ENCODE measurements around the gene GOT1. TPM values are rescaled to one million over a fixed set of nuclear protein-coding genes. Genes with fewer than 3 reads are reported as not detected.

Gene GOT1
- total and polyA plus RNA-seq, 2 donors from 2014 or later, result 73.2 to 241 TPM

DNA sequence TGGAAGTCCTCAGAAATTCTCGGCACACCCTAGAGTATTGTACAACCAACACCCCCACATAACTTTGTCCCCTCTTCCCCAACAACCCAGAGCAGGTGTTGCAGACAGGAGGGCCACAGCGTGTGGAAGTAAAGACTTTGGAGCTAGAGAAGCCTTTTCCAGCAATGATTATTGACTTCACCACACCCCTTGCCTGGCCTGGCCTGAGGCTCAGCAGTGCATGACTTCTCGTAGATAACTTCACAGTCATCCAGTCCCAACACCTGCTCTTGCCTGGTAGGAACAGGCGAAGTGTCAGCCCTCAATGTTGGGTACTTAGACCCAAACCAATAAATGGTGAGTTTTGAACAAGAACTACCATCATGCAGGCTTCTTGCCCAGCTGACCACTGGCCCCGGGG, 36.7 kb downstream of the GOT1 start:
- no peak overlapping the region for H3K4me3 ChIP-seq (ENCODE audit: low read length in 3 of 3)
- FAIRE-seq, result no peak
- no peak overlapping the region for H3K27ac ChIP-seq (ENCODE audit: low read depth in 2 of 2, low read length in 2 of 2)
- H3K27me3 ChIP-seq (ENCODE audit: control insufficient read depth, insufficient read depth, low read length), result no peaks in the 10 kb centered on the region
- peaks cover 3 to 28% (median 15%) of the 10 kb centered on the region in 3 donors for H3K36me3 ChIP-seq (ENCODE audit: control insufficient read depth in 2 of 3, insufficient read depth in 3 of 3, low read length in 3 of 3)
- H3K9ac ChIP-seq (ENCODE audit: low read length in 3 of 3), result no peak overlapping the region
- H3K9me3 ChIP-seq (ENCODE audit: control insufficient read depth in 2 of 3, insufficient read depth in 1 of 3, low read length in 3 of 3), result no peaks in the 10 kb centered on the region
- intact Hi-C loops (cut with DNase I), result loop anchor here (5.0 kb wide), 1 partner anchor 214 kb away; no protein-coding TSS in a partner anchor
- H3K4me1 ChIP-seq (ENCODE audit: control insufficient read depth in 2 of 3, insufficient read depth in 2 of 3, low read depth in 1 of 3, low read length in 3 of 3), result peaks cover 0 to 3% (median 0%) of the 10 kb centered on the region in 3 donors
- DNase-seq, result no peak
- TF ChIP-seq, protein P1, sequence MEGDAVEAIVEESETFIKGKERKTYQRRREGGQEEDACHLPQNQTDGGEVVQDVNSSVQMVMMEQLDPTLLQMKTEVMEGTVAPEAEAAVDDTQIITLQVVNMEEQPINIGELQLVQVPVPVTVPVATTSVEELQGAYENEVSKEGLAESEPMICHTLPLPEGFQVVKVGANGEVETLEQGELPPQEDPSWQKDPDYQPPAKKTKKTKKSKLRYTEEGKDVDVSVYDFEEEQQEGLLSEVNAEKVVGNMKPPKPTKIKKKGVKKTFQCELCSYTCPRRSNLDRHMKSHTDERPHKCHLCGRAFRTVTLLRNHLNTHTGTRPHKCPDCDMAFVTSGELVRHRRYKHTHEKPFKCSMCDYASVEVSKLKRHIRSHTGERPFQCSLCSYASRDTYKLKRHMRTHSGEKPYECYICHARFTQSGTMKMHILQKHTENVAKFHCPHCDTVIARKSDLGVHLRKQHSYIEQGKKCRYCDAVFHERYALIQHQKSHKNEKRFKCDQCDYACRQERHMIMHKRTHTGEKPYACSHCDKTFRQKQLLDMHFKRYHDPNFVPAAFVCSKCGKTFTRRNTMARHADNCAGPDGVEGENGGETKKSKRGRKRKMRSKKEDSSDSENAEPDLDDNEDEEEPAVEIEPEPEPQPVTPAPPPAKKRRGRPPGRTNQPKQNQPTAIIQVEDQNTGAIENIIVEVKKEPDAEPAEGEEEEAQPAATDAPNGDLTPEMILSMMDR (IDR thresholded peaks at IDR 0.05; ENCODE audit: borderline replicate concordance, extremely low read depth, insufficient read depth), result no peak

DNA sequence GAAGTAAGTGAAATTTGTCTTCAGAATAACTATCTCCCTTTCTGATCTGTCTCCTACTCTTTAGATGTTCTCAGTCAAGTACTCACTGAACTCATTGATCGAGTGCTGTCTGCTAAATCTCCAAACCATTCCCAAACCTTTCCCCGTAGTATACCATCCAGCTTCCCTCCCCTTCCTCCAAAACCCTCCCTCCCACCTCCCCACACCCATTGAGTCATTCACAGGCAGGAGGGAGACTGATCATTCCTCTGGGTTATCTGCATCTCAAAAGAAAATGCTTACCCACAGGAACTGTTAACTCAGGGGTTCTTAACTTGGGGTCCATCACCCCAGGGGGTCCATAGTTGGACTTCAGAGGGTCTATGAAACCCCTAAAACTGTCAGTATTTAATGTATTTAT, 37.4 kb downstream of the GOT1 start:
- peaks cover 3 to 22% (median 9%) of the 10 kb centered on the region in 3 donors for H3K36me3 ChIP-seq (ENCODE audit: control insufficient read depth in 2 of 3, insufficient read depth in 3 of 3, low read length in 3 of 3)
- intact Hi-C loops (cut with DNase I), result loop anchor here (5.0 kb wide), 1 partner anchor 214 kb away; no protein-coding TSS in a partner anchor

DNA sequence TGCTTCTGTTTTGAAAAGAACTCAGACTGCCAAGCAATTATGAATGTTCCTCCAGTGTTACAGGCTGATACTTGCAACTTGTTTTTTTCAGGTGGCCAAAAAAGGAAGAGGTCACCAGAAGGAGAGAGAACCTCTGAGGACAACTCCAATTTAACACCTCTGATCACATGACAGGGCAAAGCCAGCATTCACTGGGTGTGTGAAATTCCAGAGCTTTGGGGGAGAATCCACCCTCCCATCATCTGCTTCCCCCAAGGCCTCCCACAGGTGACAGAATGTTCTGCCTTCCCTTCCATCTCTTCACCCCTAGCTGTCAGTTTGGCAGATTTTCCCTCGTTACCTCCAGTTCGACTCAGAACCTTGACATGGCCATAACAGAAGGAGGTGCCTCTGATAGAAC, 39.1 kb downstream of the GOT1 start:
- TF ChIP-seq, protein P1 (IDR thresholded peaks at IDR 0.05; ENCODE audit: borderline replicate concordance, extremely low read depth, insufficient read depth), result no peak
- H3K27ac ChIP-seq (ENCODE audit: low read depth in 2 of 2, low read length in 2 of 2), result no peak overlapping the region
- no peaks in the 10 kb centered on the region for H3K27me3 ChIP-seq (ENCODE audit: control insufficient read depth, insufficient read depth, low read length)
- intact Hi-C loops (cut with DNase I), result loop anchor here (5.0 kb wide), 1 partner anchor 216 kb away; no protein-coding TSS in a partner anchor
- no peak overlapping the region for H3K4me3 ChIP-seq (ENCODE audit: low read length in 3 of 3)
- H3K36me3 ChIP-seq (ENCODE audit: control insufficient read depth in 2 of 3, insufficient read depth in 3 of 3, low read length in 3 of 3), result peaks cover 0 to 6% (median 0%) of the 10 kb centered on the region in 3 donors
- no peak overlapping the region for H3K9ac ChIP-seq (ENCODE audit: low read length in 3 of 3)
- DNase-seq (no peak), FAIRE-seq (no peak)
- no peaks in the 10 kb centered on the region for H3K9me3 ChIP-seq (ENCODE audit: control insufficient read depth in 2 of 3, insufficient read depth in 1 of 3, low read length in 3 of 3)
- peaks cover 0 to 3% (median 0%) of the 10 kb centered on the region in 3 donors for H3K4me1 ChIP-seq (ENCODE audit: control insufficient read depth in 2 of 3, insufficient read depth in 2 of 3, low read depth in 1 of 3, low read length in 3 of 3)

More for the DNA sequence above, 37.4 kb downstream of the GOT1 start:
- TF ChIP-seq, protein P1 (IDR thresholded peaks at IDR 0.05; ENCODE audit: borderline replicate concordance, extremely low read depth, insufficient read depth), result no peak
- Histone ChIP-seq H3K9me3 (ENCODE audit: control insufficient read depth in 2 of 3, insufficient read depth in 1 of 3, low read length in 3 of 3) (no peaks in the 10 kb centered on the region), H3K27me3 (ENCODE audit: control insufficient read depth, insufficient read depth, low read length) (no peaks in the 10 kb centered on the region), H3K27ac (ENCODE audit: low read depth in 2 of 2, low read length in 2 of 2) (no peak overlapping the region), H3K4me1 (ENCODE audit: control insufficient read depth in 2 of 3, insufficient read depth in 2 of 3, low read depth in 1 of 3, low read length in 3 of 3) (peaks cover 0 to 3% (median 0%) of the 10 kb centered on the region in 3 donors), H3K4me3 (ENCODE audit: low read length in 3 of 3) (no peak overlapping the region), H3K9ac (ENCODE audit: low read length in 3 of 3) (no peak overlapping the region)
- FAIRE-seq, result no peak
- DNase-seq, result no peak

Measured in kidney (tissue), 14 donors.